LNCAP (cell line): Measurements from ENCODE around the gene ACOX3.

Experiments
- CTCF ChIP-seq: fragments of 450-650 bp; IDR thresholded peaks from 2 replicates; pipeline ENCODE4 v1.5.1; 2017; ENCODE audit warnings: mild to moderate bottlenecking

ACOX3 gene

DNA sequence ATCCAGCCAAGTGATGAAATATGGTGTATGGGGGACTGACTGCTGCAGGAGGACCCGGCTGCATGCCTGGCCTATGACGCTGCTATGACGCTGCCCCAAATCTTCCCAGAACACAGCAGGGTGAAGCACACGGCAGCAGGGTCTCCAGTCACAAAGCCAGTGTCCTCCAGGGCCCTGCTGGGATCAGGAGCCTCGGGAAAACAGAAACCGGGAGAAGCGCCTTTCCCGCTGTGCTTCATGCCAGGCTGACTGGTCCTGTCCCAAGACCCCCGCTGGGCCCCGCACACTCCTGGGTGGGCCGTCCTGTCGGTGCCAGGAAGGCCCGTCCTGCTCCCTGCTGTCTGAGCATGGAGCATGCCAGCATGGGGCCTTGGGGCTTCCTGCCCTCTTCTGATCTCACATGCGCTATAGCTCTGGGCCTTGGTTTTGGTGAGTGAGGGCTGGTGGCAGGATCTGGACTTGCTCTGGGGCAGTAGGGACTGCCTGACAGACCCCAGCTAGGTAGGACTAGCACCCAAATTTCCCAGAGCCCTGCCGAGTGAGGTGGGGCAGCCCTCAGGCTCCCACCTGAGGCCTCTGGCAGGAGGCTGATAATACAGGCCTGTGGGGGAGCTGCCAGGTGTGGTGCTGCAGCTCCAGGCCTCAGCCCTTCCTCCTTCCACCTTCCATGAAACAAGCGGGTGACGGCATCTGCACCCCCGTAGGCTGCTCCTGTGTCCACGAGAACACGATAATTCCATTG is 64.0 kb downstream of the ACOX3 start:
- TF ChIP-seq CTCF: no peak

DNA sequence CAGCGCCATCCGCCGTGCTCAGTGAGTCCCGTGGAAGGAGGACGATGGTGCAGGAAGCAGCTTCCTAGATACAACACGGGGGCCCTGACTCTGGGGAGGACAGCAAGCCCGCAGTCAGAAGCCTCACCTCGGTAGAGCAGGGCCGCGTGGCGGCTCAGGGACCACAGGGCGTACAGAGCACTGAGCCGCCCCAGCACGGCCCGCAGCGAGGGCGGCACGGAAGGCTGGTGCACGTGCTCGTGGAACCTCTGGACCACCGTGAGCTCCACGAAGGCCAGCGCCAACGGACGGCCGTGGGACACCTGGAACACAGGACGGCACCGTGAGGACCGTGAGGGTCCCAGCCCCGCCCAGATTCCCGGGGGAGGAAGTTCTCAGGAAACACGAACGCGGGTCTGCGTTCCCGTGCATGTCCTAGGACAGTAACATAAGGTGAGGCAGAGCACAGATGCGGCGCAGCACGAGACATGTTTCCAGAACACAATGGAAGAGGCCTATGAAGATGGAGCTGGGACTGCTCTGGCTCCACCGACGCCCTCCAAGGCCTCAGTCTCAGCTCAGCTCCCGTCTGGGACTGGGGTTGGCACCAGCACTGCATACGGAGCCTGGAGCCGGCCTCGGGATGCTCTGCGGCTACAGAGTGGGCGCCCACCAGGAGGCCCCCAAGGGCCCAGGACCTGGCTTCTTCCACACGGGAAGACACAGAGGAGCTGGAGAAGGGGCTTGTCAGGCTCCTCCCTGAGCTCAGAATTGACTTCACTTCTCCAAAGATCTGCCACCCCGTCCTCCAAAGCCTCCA is 65.5 kb downstream of the ACOX3 start:
- no peak for TF ChIP-seq CTCF

DNA sequence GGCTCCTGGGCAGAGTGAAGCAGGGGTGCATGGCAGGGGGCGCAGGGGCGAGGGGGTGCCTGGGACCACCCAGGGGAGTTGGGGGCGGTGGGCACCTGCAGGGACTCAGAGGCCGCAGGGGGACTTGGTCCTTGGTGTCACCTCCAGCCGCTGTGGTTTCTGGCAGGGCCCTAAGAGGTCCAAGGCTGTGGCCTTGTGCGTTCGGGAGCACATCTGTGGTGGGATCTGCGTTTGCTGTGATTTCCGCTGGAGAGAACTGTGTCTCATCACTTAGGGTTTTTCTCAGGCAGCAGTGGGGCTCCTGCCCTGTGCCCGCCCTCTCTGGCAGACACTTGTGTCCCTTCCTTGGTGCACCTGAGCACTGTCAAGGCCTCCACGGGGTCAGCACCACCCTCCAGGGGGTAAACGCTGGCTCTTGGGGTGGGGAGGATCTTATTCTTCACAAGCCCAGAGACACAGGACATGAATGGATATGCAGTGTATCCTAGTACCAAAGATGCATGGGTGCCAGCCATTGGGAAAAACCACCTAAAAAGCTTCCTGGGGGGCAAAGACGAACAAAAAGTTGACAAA is 66.5 kb downstream of the ACOX3 start:
- TF ChIP-seq CTCF: no peak

- TF ChIP-seq CTCF: no peak
Observed at GRCh38 chr4:8373270-8373972, 67.1 kb downstream of the ACOX3 start.

GRCh38 chr4:8372506-8372905 is 68.0 kb downstream of the ACOX3 start:
- no peak for TF ChIP-seq CTCF

DNA sequence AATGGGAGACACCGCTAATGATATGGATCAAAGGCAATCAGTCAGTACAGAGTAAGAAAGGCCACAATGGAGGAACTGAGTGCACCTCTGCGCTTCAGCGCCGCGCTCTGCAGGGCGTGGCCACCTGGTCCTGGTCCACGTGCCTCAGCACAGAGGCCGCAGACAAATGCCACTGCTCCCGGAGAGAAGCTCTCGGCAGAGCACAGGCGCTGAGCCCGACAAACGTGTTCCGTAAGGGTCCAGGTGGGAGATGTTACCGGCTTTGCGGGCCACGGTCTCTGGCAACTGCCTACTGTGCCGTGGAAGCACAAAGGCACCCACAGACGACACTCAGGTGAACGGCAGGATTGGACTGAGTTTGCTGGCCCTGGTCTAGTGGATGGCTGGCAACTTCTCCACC is 68.9 kb downstream of the ACOX3 start:
- TF ChIP-seq CTCF: no peak

DNA sequence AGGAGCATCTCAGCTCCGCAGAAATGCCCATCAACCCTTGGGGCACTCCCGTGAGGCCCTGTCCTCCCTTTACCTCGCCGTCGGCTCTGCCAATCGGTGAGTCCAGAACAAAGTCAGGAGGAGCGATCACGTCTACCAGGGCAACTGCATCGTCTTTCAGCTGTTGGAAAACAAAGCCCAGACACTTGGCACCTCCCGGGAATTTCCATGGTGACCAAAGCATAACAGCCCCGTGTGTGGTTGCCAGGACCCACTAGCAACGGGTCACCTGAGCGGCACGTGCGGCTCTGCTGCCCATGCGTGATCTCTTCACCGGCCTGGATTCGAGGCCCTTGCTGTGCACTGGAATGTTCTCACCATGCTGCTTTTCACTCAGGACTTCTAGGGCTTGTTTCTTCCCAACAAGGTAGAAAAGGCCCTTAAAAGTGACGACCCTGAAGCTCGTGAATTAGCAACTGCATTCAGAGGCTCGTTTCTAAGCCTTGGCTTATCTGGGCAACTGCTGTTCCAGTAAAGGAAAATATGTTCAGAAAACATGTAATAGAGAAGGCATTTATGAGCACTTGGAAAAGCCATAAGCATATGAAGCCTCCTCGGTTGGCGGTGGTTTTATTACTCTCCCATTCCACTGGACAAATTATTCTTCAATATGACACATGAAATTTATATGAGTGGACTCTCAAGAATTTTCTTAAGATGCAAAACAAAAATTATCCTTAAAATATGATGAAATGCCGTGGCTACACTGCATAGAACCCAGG is 69.5 kb downstream of the ACOX3 start:
- no peak for TF ChIP-seq CTCF
